HepG2 (cell line): ENCODE measurements around the gene NSMCE4A. TPM values are rescaled to one million over a fixed set of nuclear protein-coding genes. Genes with fewer than 3 reads are reported as not detected.

Experiments used
- CCAR2 ChIP-seq: fragments of 200-400 bp; formaldehyde crosslinking; optimal IDR thresholded peaks from 2 replicates; pipeline ENCODE3; 2018; ENCODE audit warnings: low read depth, mild to moderate bottlenecking, low read length, moderate library complexity
- DDIT3 ChIP-seq: sonication (generic); formaldehyde crosslinking; IDR thresholded peaks from 2 replicates; pipeline ENCODE4 v1.4.0; 2020; ENCODE audit warnings: mild to moderate bottlenecking, missing genetic modification reagents
- FOXP4 ChIP-seq: sonication (generic); formaldehyde crosslinking; IDR thresholded peaks from 2 replicates; pipeline ENCODE4 v1.4.0; 2020; ENCODE audit warnings: missing genetic modification reagents
- HHEX ChIP-seq: IDR thresholded peaks from 2 replicates; pipeline ENCODE4 v1.6.1; 2016; ENCODE audit warnings: control low read depth
- HMG20B ChIP-seq: conservative IDR thresholded peaks from 2 replicates; pipeline ENCODE4 v1.6.1; 2016; ENCODE audit warnings: missing genetic modification reagents, missing compliant biosample characterization
- HOXA5 ChIP-seq: sonication (generic); formaldehyde crosslinking; IDR thresholded peaks from 2 replicates; pipeline ENCODE4 v1.4.0; 2020; ENCODE audit warnings: missing genetic modification reagents
- KDM2A ChIP-seq: sonication (generic); formaldehyde crosslinking; IDR thresholded peaks from 2 replicates; pipeline ENCODE4 v1.4.0; 2020; ENCODE audit warnings: low read depth, missing genetic modification reagents, borderline replicate concordance
- KDM5B ChIP-seq: sonication (generic); formaldehyde crosslinking; IDR thresholded peaks from 2 replicates; pipeline ENCODE4 v1.4.0; 2020; ENCODE audit warnings: missing genetic modification reagents, mild to moderate bottlenecking, borderline replicate concordance
- MLXIP ChIP-seq: sonication (generic); formaldehyde crosslinking; IDR thresholded peaks from 2 replicates; pipeline ENCODE4 v1.9.0; 2021; ENCODE audit warnings: missing genetic modification reagents, borderline replicate concordance
- MXD1 ChIP-seq: sonication (generic); formaldehyde crosslinking; IDR thresholded peaks from 2 replicates; pipeline ENCODE4 v1.4.0; 2020; ENCODE audit warnings: mild to moderate bottlenecking, missing genetic modification reagents
- SOX13 ChIP-seq, 3 experiments: fragments of 450-650 bp in 1 of 3; sonication (generic) in 1 of 3; formaldehyde crosslinking in 1 of 3; IDR thresholded peaks in 2 of 3; conservative IDR thresholded peaks in 1 of 3; 2 replicates each; pipeline versions ENCODE4 v1.5.0 to v1.6.1; 2016 to 2020; ENCODE audit warnings: antibody characterized with exemption in 1 of 3, mild to moderate bottlenecking in 1 of 3, missing compliant biosample characterization in 1 of 3, missing genetic modification reagents in 1 of 3, moderate library complexity in 1 of 3
- SRY ChIP-seq: sonication (generic); formaldehyde crosslinking; IDR thresholded peaks from 2 replicates; pipeline ENCODE4 v1.8.0; 2022; ENCODE audit warnings: mild to moderate bottlenecking, missing genetic modification reagents
- STAG1 ChIP-seq: sonication (generic); formaldehyde crosslinking; IDR thresholded peaks from 2 replicates; pipeline ENCODE4 v1.4.0; 2020; ENCODE audit warnings: missing genetic modification reagents
- TEAD3 ChIP-seq: optimal IDR thresholded peaks from 2 replicates; pipeline ENCODE3; 2016; ENCODE audit warnings: borderline replicate concordance
- XRCC5 ChIP-seq: fragments of 200-400 bp; formaldehyde crosslinking; optimal IDR thresholded peaks from 2 replicates; pipeline ENCODE3; 2017; ENCODE audit warnings: mild to moderate bottlenecking, low read length
- ZBTB26 ChIP-seq: IDR thresholded peaks from 2 replicates; pipeline ENCODE4 v1.6.1; 2016; ENCODE audit warnings: missing compliant biosample characterization, missing genetic modification reagents, borderline replicate concordance
- ZFP37 ChIP-seq: sonication (generic); formaldehyde crosslinking; IDR thresholded peaks from 2 replicates; pipeline ENCODE4 v1.4.0; 2020; ENCODE audit warnings: missing genetic modification reagents, borderline replicate concordance
- ZKSCAN1 ChIP-seq: fragments of 150-350 bp; IDR thresholded peaks from 2 replicates; pipeline ENCODE4 v1.6.1; 2014; ENCODE audit warnings: low read length
- ZMAT3 ChIP-seq: sonication (generic); formaldehyde crosslinking; conservative IDR thresholded peaks from 2 replicates; pipeline ENCODE4 v1.7.0; 2021; ENCODE audit warnings: missing genetic modification reagents
- ZMYM3 ChIP-seq: sonication (generic); formaldehyde crosslinking; IDR thresholded peaks from 2 replicates; pipeline ENCODE4 v1.5.1; 2020; ENCODE audit warnings: mild to moderate bottlenecking, missing genetic modification reagents
- ZNF569 ChIP-seq: sonication (generic); formaldehyde crosslinking; IDR thresholded peaks from 2 replicates; pipeline ENCODE4 v1.5.0; 2020; ENCODE audit warnings: mild to moderate bottlenecking, missing genetic modification reagents, moderate library complexity, borderline replicate concordance
- ZNF607 ChIP-seq: sonication (generic); formaldehyde crosslinking; IDR thresholded peaks from 2 replicates; pipeline ENCODE4 v1.5.1; 2020; ENCODE audit warnings: missing genetic modification reagents, mild to moderate bottlenecking, borderline replicate concordance
- ZNF7 ChIP-seq: IDR thresholded peaks from 2 replicates; pipeline ENCODE4 v1.6.1; 2016; ENCODE audit warnings: missing biosample characterization, missing genetic modification reagents
- ZNF772 ChIP-seq: sonication (generic); formaldehyde crosslinking; IDR thresholded peaks from 2 replicates; pipeline ENCODE4 v1.5.0; 2020; ENCODE audit warnings: mild to moderate bottlenecking, missing genetic modification reagents
- polyA plus RNA-seq, 8 experiments: library from polyadenylated mRNA; depleted of rRNA in 3 of 8; stranded (reverse) in 7 of 8; unstranded in 1 of 8; fragments of >200 nt; fragmentation: Illumina TruSeq in 4 of 8; extraction: Trizol in 4 of 8; gene quantifications; 2 replicates each; pipeline versions ENCODE4 v1.2.1 to v1.2.3, GENCODE V29; 2011 to 2016; ENCODE audit warnings: low read depth in 4 of 8, missing spikeins in 1 of 8, mixed read lengths in 1 of 8; ENCODE audit not compliant: insufficient read depth in 1 of 8
- total RNA-seq, 5 experiments: library from RNA; depleted of rRNA; stranded (reverse); fragments of >200 nt; fragmentation: Illumina TruSeq; extraction: Trizol; gene quantifications; 2 replicates each; pipeline ENCODE4 v1.2.3, GENCODE V29; 2016; ENCODE audit warnings: low read depth in 1 of 5

The NSMCE4A gene
- total and polyA plus RNA-seq, 2 of the 13 experiments (the other 11 are each of a cell fraction or from before 2014, with no cell fraction given), result 61.1 to 91.6 TPM

GRCh38 chr10:121935702-121936101, 39.3 kb downstream of the NSMCE4A start (continued):
- TF ChIP-seq ZNF607 (CRISPR knock-in tag), result no peak; the same call in 1 of the 2 replicates
- TF ChIP-seq DDIT3, result no peak
- 0 out of 2 replicates have a peak, but pooled peaks have one; percentile 37 for TF ChIP-seq MXD1
- no peak for TF ChIP-seq SRY (CRISPR knock-in tag)
- peak; percentile 55; the same call in 1 of the 2 replicates for TF ChIP-seq KDM2A
- no peak for TF ChIP-seq MLXIP
- no peak for TF ChIP-seq ZMAT3
- no peak for TF ChIP-seq ZNF569 (CRISPR knock-in tag)
- peak; percentile 77 for TF ChIP-seq XRCC5
- TF ChIP-seq CCAR2, result no peak
- TF ChIP-seq HOXA5 (CRISPR knock-in tag), result peak; percentile 27; the same call in 1 of the 2 replicates
- TF ChIP-seq ZBTB26 (CRISPR knock-in tag), result peak; percentile 93; the same call in 1 of the 2 replicates
- peak; percentile 80; the same call in 1 of the 2 replicates for TF ChIP-seq KDM5B
- peak; percentile 77; the same call in 1 of the 2 replicates for TF ChIP-seq ZKSCAN1
- 0 out of 2 replicates have a peak, but pooled peaks have one; percentile 36 for TF ChIP-seq HMG20B (CRISPR knock-in tag)
- 0 out of 2 replicates have a peak, but pooled peaks have one; percentile 8 for TF ChIP-seq ZNF7
- TF ChIP-seq ZMYM3 (CRISPR knock-in tag), result peak; percentile 81; the same call in 1 of the 2 replicates
- no peak for TF ChIP-seq ZFP37 (CRISPR knock-in tag)
- peak; percentile 32 for TF ChIP-seq TEAD3 (CRISPR knock-in tag)
- peak; percentile 90 for TF ChIP-seq SOX13 (IDR thresholded peaks at IDR 0.05)
- peak in 1 of 2 experiments; percentile 96; a peak in 2 of 4 replicates for TF ChIP-seq SOX13 (CRISPR knock-in tag; conservative IDR thresholded peaks at IDR 0.05 in 1 of 2, IDR thresholded peaks at IDR 0.05 in 1 of 2)
- TF ChIP-seq ZNF772 (CRISPR knock-in tag), result peak; percentile 69
- peak; percentile 78 for TF ChIP-seq FOXP4 (CRISPR knock-in tag)
- peak; percentile 11 for TF ChIP-seq STAG1 (CRISPR knock-in tag)
- peak; percentile 73 for TF ChIP-seq HHEX
